HG03097 (cell line): ENCODE measurements around the gene CTDSP1.

ENCODE experiments used
- ATAC-seq: cut with Tn5 transposase; IDR thresholded peaks from one replicate; pipeline ENCODE4 v1.9.1; 2021; ENCODE audit not compliant: unreplicated experiment, low FRiP score

Gene CTDSP1

GRCh38 chr2:218398437-218399390 is 954 bp upstream of the CTDSP1 start:
- ATAC-seq = no peak

GRCh38 chr2:218400167-218400929 is 680 bp downstream of the CTDSP1 start:
- no peak for ATAC-seq

DNA sequence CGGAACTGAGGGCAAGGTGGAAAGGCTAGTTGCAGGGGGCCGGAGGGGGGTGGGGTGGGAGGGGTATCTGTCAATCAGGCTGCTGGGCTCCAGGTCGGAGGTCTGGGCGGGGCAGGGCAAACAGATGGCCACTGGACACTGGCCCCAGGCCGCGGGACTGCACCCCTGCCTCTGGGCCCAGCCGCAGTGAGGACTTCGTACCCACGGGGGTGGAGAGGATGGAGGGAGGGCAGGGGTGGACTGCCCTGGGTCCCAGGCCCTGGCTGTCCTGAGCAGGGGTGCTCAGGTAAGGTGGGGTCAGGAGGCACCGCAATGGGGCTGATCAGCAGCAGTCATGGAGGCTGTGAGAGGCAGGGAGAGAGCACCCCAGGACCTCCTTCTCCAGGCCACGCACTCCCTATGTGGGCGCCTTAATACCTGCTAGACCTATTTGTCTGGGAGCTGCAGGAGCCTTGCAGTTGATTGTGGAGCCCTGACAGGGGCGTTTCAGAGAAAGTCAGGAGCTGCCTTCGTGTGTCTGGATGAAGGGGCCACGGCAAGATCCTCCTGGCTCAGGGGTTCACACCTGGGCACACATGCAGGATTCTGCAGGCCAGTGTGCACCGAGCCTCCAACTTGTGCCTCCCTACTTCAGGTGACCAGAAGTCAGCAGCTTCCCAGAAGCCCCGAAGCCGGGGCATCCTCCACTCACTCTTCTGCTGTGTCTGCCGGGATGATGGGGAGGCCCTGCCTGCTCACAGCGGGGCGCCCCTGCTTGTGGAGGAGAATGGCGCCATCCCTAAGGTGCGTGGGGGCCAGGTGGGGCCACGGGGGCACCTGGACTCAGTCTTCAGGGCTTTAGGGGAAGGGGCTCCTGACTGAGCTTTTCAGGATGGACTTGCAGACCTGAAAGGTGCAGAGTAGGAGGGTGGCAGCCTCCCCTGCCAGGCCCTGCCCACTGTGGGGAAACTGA is 1.5 kb downstream of the CTDSP1 start:
- no peak for ATAC-seq

DNA sequence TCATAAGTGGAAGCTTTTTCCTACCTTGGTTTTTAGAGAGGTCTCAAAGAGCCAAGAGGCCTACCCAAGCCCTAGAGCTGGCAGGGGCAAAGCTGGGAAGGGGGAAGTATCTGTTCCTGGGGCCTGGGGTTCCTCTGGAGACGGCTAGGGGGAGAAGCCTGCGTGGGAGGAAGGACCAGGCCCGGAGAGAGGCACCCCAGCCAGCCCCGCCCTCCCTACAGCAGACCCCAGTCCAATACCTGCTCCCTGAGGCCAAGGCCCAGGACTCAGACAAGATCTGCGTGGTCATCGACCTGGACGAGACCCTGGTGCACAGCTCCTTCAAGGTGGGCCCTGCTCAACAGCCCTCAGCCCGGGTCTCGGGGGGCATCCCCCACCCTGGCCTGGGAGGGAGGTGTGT is 2.2 kb downstream of the CTDSP1 start:
- no peak for ATAC-seq

GRCh38 chr2:218402491-218402901 is 2.8 kb downstream of the CTDSP1 start:
- ATAC-seq = no peak

- ATAC-seq = no peak
These were observed 3.3 kb downstream of the CTDSP1 start for GRCh38 chr2:218402911-218403411.

GRCh38 chr2:218403810-218404209 is 4.1 kb downstream of the CTDSP1 start:
- ATAC-seq = no peak

DNA sequence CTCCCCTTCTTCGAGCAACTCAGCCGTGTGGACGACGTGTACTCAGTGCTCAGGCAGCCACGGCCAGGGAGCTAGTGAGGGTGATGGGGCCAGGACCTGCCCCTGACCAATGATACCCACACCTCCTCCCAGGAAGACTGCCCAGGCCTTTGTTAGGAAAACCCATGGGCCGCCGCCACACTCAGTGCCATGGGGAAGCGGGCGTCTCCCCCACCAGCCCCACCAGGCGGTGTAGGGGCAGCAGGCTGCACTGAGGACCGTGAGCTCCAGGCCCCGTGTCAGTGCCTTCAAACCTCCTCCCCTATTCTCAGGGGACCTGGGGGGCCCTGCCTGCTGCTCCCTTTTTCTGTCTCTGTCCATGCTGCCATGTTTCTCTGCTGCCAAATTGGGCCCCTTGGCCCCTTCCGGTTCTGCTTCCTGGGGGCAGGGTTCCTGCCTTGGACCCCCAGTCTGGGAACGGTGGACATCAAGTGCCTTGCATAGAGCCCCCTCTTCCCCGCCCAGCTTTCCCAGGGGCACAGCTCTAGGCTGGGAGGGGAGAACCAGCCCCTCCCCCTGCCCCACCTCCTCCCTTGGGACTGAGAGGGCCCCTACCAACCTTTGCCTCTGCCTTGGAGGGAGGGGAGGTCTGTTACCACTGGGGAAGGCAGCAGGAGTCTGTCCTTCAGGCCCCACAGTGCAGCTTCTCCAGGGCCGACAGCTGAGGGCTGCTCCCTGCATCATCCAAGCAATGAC is 4.8 kb downstream of the CTDSP1 start:
- ATAC-seq = no peak

DNA sequence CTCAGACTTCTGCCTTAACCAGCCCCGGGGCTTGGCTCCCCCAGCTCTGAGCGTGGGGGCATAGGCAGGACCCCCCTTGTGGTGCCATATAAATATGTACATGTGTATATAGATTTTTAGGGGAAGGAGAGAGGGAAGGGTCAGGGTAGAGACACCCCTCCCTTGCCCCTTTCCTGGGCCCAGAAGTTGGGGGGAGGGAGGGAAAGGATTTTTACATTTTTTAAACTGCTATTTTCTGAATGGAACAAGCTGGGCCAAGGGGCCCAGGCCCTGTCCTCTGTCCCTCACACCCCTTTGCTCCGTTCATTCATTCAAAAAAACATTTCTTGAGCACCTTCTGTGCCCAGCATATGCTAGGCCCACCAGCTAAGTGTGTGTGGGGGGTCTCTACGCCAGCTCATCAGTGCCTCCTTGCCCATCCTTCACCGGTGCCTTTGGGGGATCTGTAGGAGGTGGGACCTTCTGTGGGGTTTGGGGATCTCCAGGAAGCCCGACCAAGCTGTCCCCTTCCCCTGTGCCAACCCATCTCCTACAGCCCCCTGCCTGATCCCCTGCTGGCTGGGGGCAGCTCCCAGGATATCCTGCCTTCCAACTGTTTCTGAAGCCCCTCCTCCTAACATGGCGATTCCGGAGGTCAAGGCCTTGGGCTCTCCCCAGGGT is 5.5 kb downstream of the CTDSP1 start:
- no peak for ATAC-seq

GRCh38 chr2:218405746-218406208 is 6.1 kb downstream of the CTDSP1 start:
- peak; percentile 11 for ATAC-seq

DNA sequence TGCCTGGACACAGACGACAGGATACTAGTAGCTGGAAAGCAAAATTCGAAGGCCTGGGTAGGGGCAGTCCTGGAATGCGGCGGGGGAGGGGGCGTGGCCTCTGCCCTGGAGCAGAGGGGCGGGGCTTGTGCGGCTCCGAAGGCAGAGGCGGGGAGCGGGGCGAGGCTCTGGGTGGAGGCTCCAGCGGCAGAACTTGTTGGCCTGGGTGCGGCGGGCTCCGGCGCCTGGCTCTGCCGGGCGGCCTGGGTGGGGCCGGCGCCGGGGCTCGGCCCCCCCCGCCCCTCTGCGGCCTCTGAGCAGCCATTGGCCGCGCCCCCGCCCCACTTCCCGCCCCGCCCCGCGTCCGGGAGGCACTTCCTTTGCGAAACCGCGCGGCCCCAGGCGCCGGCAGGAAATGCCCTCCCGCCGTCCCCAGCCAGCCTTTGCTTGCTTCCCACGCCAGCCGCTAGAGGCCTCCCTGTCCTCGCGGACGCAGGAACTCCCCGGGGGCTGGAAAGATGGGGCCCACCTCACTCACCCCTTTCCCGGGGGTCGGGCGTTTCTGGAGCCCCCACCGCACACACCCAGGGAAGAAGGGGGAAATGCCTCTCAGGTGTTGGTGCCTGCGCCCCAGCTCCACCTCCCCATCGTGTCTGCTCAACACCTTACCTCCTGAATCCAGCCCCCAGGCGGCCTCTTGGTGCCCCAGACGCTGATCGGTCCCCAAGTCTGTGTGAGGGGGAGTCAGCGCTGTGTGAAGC is 6.7 kb downstream of the CTDSP1 start:
- ATAC-seq = peak; percentile 73

GRCh38 chr2:218406949-218407618 is 7.4 kb downstream of the CTDSP1 start:
- ATAC-seq = no peak

GRCh38 chr2:218407717-218408116 is 8.0 kb downstream of the CTDSP1 start:
- no peak for ATAC-seq

DNA sequence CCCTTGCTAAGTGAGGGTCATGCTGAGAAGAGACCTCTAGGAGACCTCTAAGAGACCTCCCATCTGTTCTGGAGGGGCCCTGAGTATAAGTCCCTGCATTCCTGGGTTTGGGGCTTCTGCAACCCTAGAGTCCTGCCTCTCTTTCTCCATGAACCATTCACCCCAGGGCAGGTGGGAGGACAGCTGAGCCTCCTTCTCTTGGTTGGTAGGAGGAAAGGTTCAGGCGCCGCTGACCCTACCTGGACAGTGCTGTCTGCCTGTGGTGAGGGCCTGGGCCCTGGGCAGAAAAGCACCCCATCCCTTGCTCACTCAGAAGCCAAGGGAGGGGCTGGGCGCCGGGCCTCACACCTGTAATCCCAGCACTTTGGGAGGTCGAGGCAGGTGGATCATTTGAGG is 18.7 kb downstream of the CTDSP1 start:
- no peak for ATAC-seq

DNA sequence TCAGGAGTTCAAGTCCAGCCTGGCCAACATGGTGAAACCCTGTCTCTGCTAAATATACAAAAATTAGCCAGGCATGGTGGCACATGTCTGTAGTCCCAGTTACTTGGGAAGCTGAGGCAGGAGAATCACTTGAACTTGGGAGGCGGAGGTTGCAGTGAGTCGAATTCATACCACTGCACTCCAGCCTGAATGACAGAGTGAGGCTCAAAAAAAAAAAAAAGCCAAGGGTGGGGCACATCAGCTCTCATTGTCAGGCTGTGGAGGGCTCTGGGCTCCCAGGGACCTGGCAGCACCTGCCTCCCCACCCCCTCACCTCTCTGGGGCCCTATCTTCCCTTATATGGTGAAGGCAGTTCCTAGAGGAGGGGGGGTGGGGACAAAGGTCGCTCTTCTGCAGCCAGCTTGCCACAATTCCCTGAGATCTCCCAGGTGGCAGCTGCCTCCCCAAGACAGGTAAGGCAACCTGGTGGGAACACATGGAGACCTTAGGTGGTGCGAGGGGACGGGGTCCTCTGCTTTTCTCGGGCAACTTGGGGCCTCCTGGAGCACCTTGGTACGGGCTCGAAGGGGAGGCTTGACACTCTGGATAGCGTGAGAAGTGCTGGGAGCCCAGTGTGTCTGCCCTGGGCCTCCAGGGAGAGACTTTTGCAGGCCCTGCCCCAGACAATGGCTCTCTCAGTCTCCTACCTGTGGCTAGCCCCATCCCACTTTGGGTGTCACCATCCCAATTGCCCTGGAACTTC is 19.2 kb downstream of the CTDSP1 start, which contains the start of gene VIL1:
Gene VIL1, plus strand, starts transcription at position 407 of the 742 bp plus-strand sequence. CDS start 4,656 bp downstream, outside the sequence.
- no peak for ATAC-seq

DNA sequence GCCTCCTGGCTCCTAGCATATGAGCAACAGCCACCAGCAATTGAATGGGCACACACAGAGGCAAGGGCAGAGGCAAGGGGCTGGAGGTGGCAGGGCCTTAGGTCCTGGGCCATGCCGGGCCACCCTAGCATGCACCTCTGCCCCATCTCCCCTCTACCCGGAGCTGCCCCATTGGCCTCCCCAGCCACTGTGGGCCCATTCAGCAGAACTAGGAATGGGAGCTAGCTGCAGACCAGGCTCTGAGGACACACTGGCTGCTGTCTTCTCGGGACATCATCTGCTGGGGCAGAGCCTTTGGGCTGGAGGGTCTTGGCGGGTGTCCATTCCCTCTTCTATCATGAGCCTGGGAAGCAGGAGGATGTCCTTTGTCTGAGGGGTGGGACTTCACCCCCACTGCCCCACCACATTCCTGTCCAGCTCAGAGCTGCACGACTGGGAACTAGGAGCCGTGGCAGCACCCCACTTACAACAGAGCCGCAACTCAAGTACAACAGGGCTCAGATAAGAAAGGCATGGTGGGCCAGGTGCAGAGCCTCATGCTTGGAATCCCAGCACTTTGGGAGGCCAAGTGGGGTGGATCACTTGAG is 20.1 kb downstream of the CTDSP1 start:
- no peak for ATAC-seq

DNA sequence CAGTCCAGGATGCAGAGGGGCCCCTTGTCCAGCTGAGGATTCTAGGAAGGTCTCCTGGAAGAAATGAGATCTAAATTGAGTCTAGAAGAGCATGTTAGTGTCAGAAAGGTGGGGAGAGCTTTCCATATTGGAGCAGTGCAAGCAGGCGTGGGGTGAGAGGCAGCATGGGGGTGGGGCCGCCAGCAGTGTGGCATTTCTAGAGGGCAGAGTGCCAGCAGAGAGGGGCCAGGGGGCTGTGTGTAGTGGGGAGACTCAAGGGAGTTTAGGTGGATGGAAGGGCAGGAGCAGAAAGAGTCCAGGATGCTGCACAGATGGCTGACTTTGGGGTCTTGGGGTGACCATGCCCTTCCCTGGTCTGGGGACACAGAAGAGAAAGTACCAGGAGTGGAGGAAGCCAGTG is 21.4 kb downstream of the CTDSP1 start:
- no peak for ATAC-seq
